HEK293 (cell line): Measurements from ENCODE around the gene MYH1.
"Not testable (repeated sequence)": the region's sequence is repeated elsewhere in the genome, so short reads cannot be mapped to it uniquely, and the experiment has no call there.

ENCODE experiments used
- CTCF ChIA-PET: fragments of 350-600 bp; formaldehyde crosslinking; extraction: SDS; loops from one replicate; lab custom pipeline; 2021; ENCODE audit warnings: antibody characterized with exemption; lab: Yijun Ruan, JAX
- POLR2A ChIA-PET: fragments of 300-600 bp; formaldehyde crosslinking; extraction: SDS; loops from one replicate; lab custom pipeline; 2020; ENCODE audit warnings: antibody characterized with exemption, inconsistent platforms; lab: Yijun Ruan, JAX
- H3K27ac ChIP-seq: fragments of 200-500 bp; sonication (Bioruptor generic); 2 replicates; pipeline ENCODE4 v1.5.1; 2014; ENCODE audit warnings: low read depth, low read length, control low read depth, inconsistent platforms; ENCODE audit errors: extremely low read depth
- H3K36me3 ChIP-seq, 2 experiments: fragments of 200-500 bp in 1 of 2; sonication (Bioruptor generic) in 1 of 2; 1 replicate in 1 of 2; 2 replicates in 1 of 2; pipeline ENCODE4 v1.5.1; 2014 to 2017; ENCODE audit warnings: inconsistent platforms in 2 of 2, low read length in 2 of 2; ENCODE audit not compliant: control insufficient read depth in 2 of 2, insufficient read depth in 1 of 2
- H3K4me1 ChIP-seq: fragments of 200-500 bp; sonication (Bioruptor generic); 2 replicates; pipeline ENCODE4 v1.5.1; 2014; ENCODE audit warnings: mild to moderate bottlenecking, low read length, inconsistent platforms; ENCODE audit not compliant: control insufficient read depth, insufficient read depth
- H3K4me3 ChIP-seq: 2 replicates; pipeline ENCODE4 v1.5.1; 2011; ENCODE audit warnings: low read depth, mild to moderate bottlenecking, control low read depth, low read length, moderate library complexity
- H3K9me3 ChIP-seq: fragments of 200-500 bp; sonication (Bioruptor generic); 2 replicates; pipeline ENCODE4 v1.5.1; 2014; ENCODE audit warnings: low read depth, low read length, inconsistent platforms; ENCODE audit not compliant: control insufficient read depth, insufficient read depth
- ATF2 ChIP-seq: fragments of 450-650 bp; formaldehyde crosslinking; IDR thresholded peaks from 2 replicates; pipeline ENCODE4 v1.5.1; 2016; ENCODE audit warnings: missing biosample characterization, missing genetic modification characterization, low read depth
- MZF1 ChIP-seq: fragments of 450-650 bp; formaldehyde crosslinking; IDR thresholded peaks from 2 replicates; pipeline ENCODE4 v1.5.1; 2017; ENCODE audit warnings: missing biosample characterization, missing genetic modification characterization, borderline replicate concordance
- PRDM2 ChIP-seq: fragments of 450-650 bp; formaldehyde crosslinking; IDR thresholded peaks from 2 replicates; pipeline ENCODE4 v1.5.1; 2016; ENCODE audit warnings: missing biosample characterization, missing genetic modification characterization, borderline replicate concordance
- RBAK ChIP-seq: fragments of 450-650 bp; formaldehyde crosslinking; IDR thresholded peaks from 2 replicates; pipeline ENCODE4 v1.5.1; 2016; ENCODE audit warnings: missing biosample characterization, missing genetic modification characterization
- SETDB1 ChIP-seq: IDR thresholded peaks from one replicate; pipeline ENCODE4 v1.6.1; 2017; ENCODE audit warnings: mild to moderate bottlenecking, low read length, moderate library complexity, mixed read lengths; ENCODE audit not compliant: insufficient read length
- YY1 ChIP-seq: fragments of 450-650 bp; formaldehyde crosslinking; IDR thresholded peaks from 2 replicates; pipeline ENCODE4 v1.5.1; 2018; ENCODE audit warnings: missing biosample characterization, missing genetic modification characterization
- ZNF2 ChIP-seq: fragments of 450-650 bp; formaldehyde crosslinking; IDR thresholded peaks from 2 replicates; pipeline ENCODE4 v1.5.1; 2016; ENCODE audit warnings: missing biosample characterization, missing genetic modification characterization
- ZNF221 ChIP-seq: fragments of 450-650 bp; formaldehyde crosslinking; IDR thresholded peaks from 2 replicates; pipeline ENCODE4 v1.5.1; 2017; ENCODE audit warnings: missing biosample characterization, missing genetic modification characterization, borderline replicate concordance
- ZNF280D ChIP-seq: fragments of 450-650 bp; formaldehyde crosslinking; IDR thresholded peaks from 2 replicates; pipeline ENCODE4 v1.5.1; 2016; ENCODE audit warnings: missing biosample characterization, missing genetic modification characterization
- ZNF341 ChIP-seq: fragments of 450-650 bp; formaldehyde crosslinking; IDR thresholded peaks from 2 replicates; pipeline ENCODE4; 2016; ENCODE audit warnings: low read depth, missing biosample characterization, missing genetic modification characterization
- ZNF529 ChIP-seq: fragments of 450-650 bp; formaldehyde crosslinking; IDR thresholded peaks from 2 replicates; pipeline ENCODE4 v1.5.1; 2017; ENCODE audit warnings: missing genetic modification characterization, missing biosample characterization; ENCODE audit not compliant: insufficient replicate concordance
- ZNF626 ChIP-seq: fragments of 450-650 bp; sonication (Bioruptor Pico); formaldehyde crosslinking; IDR thresholded peaks from 2 replicates; pipeline ENCODE4 v1.5.1; 2018; ENCODE audit warnings: missing biosample characterization, missing genetic modification characterization, inconsistent platforms
- ZNF654 ChIP-seq: fragments of 450-650 bp; formaldehyde crosslinking; IDR thresholded peaks from 2 replicates; pipeline ENCODE4 v1.5.1; 2016; ENCODE audit warnings: low read depth, missing biosample characterization, missing genetic modification characterization
- ZNF670 ChIP-seq: fragments of 450-650 bp; formaldehyde crosslinking; IDR thresholded peaks from 2 replicates; pipeline ENCODE4 v1.5.1; 2016; ENCODE audit warnings: missing biosample characterization, missing genetic modification characterization, low read depth

The MYH1 gene

GRCh38 chr17:10543486-10543885 is 25.1 kb upstream of the MYH1 start:
- H3K36me3 ChIP-seq, POLR2A ChIA-PET, H3K27ac ChIP-seq, H3K9me3 ChIP-seq, H3K4me3 ChIP-seq, H3K4me1 ChIP-seq: not testable (repeated sequence)
- TF ChIP-seq ATF2 = 0 out of 2 replicates have a peak, but pooled peaks have one; percentile 13
- CTCF ChIA-PET = interaction anchor here (0.7 to 1.3 kb wide), 2 partner anchors 25 to 71 kb away, joined by 3 to 8 read pairs; partner anchors contain the start of gene MYH1

- CTCF ChIA-PET, POLR2A ChIA-PET, H3K4me1 ChIP-seq, H3K4me3 ChIP-seq, H3K36me3 ChIP-seq, H3K27ac ChIP-seq, H3K9me3 ChIP-seq: not testable (repeated sequence)
- peak; percentile 66; the same call in 1 of the 2 replicates for TF ChIP-seq ZNF280D
- peak; percentile 74; the same call in 1 of the 2 replicates for TF ChIP-seq ZNF626
- TF ChIP-seq SETDB1 = peak; percentile 92
- TF ChIP-seq ZNF529 = peak; percentile 30
Measured at GRCh38 chr17:10541179-10541578, 22.8 kb upstream of the MYH1 start.

GRCh38 chr17:10532026-10532425 is 13.7 kb upstream of the MYH1 start:
- TF ChIP-seq ZNF221 (tag by site-specific recombination) (no peak), ZNF670 (tag by site-specific recombination) (no peak), RBAK (tag by site-specific recombination) (no peak)
- CTCF ChIA-PET = interaction anchor here (0.6 kb wide), 2 partner anchors 44 to 214 kb away, joined by 3 to 4 read pairs; no protein-coding TSS in a partner anchor
- POLR2A ChIA-PET = no interaction called here

GRCh38 chr17:10527419-10527818 is 9.1 kb upstream of the MYH1 start:
- Histone ChIP-seq H3K4me1 (no peaks in the 10 kb centered on the region), H3K27ac (no peak overlapping the region), H3K4me3 (no peak overlapping the region), H3K36me3 (no peaks in the 10 kb centered on the region), H3K9me3 (no peaks in the 10 kb centered on the region)
- POLR2A ChIA-PET = interaction anchor here (0.5 kb wide), 1 partner anchor 561 kb away, joined by 3 read pairs; no protein-coding TSS in a partner anchor
- CTCF ChIA-PET = interaction anchor here (0.6 to 1.4 kb wide), 3 partner anchors 18 to 90 kb away, joined by 3 to 4 read pairs (median 3); no protein-coding TSS in a partner anchor
- TF ChIP-seq PRDM2 = no peak
- no peak for TF ChIP-seq ZNF341
- no peak for TF ChIP-seq MZF1 (tag by site-specific recombination)
- no peak for TF ChIP-seq ZNF654 (tag by site-specific recombination)
- no peak for TF ChIP-seq YY1 (tag by site-specific recombination)
- TF ChIP-seq ZNF2 (tag by site-specific recombination) = no peak

More at GRCh38 chr17:10532026-10532425, 13.7 kb upstream of the MYH1 start:
- H3K4me1 ChIP-seq = no peaks in the 10 kb centered on the region
- no peak overlapping the region for H3K27ac ChIP-seq
- no peak overlapping the region for H3K4me3 ChIP-seq
- no peaks in the 10 kb centered on the region for H3K9me3 ChIP-seq
- H3K36me3 ChIP-seq = no peaks in the 10 kb centered on the region
